ENCODE measurements around the gene LRRC15. TPM values are rescaled to one million over a fixed set of nuclear protein-coding genes. Genes with fewer than 3 reads are reported as not detected.

The LRRC15 gene
- total RNA-seq, 1 experiment from 2014 or later: not detected

DNA sequence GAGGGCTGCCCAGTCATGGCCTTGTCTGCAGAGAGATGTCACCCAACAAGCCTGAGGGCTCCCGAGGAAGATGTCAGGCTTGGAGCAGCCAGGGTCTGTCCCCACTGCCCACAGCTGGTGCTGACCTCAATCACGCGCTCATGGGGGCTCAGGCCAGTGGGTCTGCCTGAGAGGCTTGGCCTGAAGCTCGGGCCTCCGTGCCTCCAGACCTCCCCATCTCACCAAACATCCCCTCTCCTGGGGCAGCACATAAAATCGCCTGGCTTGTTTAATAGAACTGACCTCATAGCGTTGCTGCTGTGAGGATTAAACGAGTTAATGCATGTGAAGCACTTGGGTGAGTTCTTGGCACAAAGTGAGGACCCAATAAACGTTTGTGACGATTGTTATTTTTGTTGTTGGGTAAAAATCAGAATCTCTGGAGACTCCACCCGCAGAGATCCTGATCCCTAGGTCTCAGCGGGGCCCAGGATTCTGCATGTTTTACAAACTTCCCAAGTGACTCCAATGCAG is 3.5 kb downstream of the LRRC15 start:
- H4K20me1 ChIP-seq (ENCODE audit: insufficient read depth): no peaks in the 10 kb centered on the region
- H3K4me3 ChIP-seq: no peak overlapping the region
- no peak for DNase-seq
- H3F3A ChIP-seq (ENCODE audit: insufficient read depth, low read depth): no peaks in the 10 kb centered on the region; the same call in 1 of the 2 replicates
- no peaks in the 10 kb centered on the region for H3K9me3 ChIP-seq (ENCODE audit: insufficient read depth, low read depth)
- POLR2A ChIA-PET (ENCODE audit: unreplicated experiment): no interaction called here
- H3K36me3 ChIP-seq (ENCODE audit: low read depth): no peaks in the 10 kb centered on the region
- intact Hi-C loops (cut with micrococcal nuclease; ENCODE audit: unreplicated experiment): no loop called here
- BruUV-seq (replicated peaks): no TSS peak
- H2AFZ ChIP-seq: no peak overlapping the region
- peaks cover 76% of the 10 kb centered on the region for H3K27me3 ChIP-seq (ENCODE audit: insufficient read depth, low read depth)
- no peak overlapping the region for H3K27ac ChIP-seq
- H3K4me1 ChIP-seq (replicated peaks; ENCODE audit: insufficient read depth): no peaks in the 10 kb centered on the region
- CTCF ChIA-PET: no interaction called here
- no peak for TF ChIP-seq EZH2 (IDR thresholded peaks at IDR 0.05; ENCODE audit: low read depth)
- TF ChIP-seq, protein P1, sequence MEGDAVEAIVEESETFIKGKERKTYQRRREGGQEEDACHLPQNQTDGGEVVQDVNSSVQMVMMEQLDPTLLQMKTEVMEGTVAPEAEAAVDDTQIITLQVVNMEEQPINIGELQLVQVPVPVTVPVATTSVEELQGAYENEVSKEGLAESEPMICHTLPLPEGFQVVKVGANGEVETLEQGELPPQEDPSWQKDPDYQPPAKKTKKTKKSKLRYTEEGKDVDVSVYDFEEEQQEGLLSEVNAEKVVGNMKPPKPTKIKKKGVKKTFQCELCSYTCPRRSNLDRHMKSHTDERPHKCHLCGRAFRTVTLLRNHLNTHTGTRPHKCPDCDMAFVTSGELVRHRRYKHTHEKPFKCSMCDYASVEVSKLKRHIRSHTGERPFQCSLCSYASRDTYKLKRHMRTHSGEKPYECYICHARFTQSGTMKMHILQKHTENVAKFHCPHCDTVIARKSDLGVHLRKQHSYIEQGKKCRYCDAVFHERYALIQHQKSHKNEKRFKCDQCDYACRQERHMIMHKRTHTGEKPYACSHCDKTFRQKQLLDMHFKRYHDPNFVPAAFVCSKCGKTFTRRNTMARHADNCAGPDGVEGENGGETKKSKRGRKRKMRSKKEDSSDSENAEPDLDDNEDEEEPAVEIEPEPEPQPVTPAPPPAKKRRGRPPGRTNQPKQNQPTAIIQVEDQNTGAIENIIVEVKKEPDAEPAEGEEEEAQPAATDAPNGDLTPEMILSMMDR (conservative IDR thresholded peaks at IDR 0.05): no peak
- no peaks in the 10 kb centered on the region for H3K9me2 ChIP-seq (ENCODE audit: insufficient read depth)
- no peaks in the 10 kb centered on the region for H3K79me2 ChIP-seq (ENCODE audit: low read depth)
- H3K4me2 ChIP-seq: no peak overlapping the region

DNA sequence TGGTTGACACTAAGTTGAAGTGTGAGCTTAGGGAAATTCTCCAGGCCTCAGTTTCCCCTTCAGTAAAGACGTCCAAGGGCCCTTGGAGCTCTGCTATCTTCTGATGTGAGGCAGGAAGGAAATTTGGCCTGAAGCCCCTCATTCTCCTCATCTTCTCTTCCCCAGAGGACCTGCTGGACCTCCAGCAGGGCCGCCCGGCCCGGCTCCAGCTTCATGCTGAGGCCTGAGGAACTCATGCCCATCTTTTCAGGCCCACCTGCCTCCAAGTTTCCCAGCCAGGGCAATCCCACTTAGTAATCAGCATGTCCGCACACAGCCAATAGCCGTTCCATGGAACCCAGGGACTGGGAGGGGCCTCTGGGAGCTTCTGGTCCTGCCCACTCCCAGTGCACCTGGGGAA is 4.0 kb downstream of the LRRC15 start:
- Histone ChIP-seq H3K4me1 (replicated peaks; ENCODE audit: insufficient read depth) (no peaks in the 10 kb centered on the region), H3K36me3 (ENCODE audit: low read depth) (no peaks in the 10 kb centered on the region), H2AFZ (no peak overlapping the region), H3K27ac (no peak overlapping the region), H3K27me3 (ENCODE audit: insufficient read depth, low read depth) (peaks cover 78% of the 10 kb centered on the region), H3K79me2 (ENCODE audit: low read depth) (no peaks in the 10 kb centered on the region), H3F3A (ENCODE audit: insufficient read depth, low read depth) (no peaks in the 10 kb centered on the region; the same call in 1 of the 2 replicates), H3K9me3 (ENCODE audit: insufficient read depth, low read depth) (no peaks in the 10 kb centered on the region), H3K4me3 (no peak overlapping the region), H3K9me2 (ENCODE audit: insufficient read depth) (no peaks in the 10 kb centered on the region), H3K4me2 (no peak overlapping the region), H4K20me1 (ENCODE audit: insufficient read depth) (no peaks in the 10 kb centered on the region)
- intact Hi-C loops (cut with micrococcal nuclease; ENCODE audit: unreplicated experiment): no loop called here
- TF ChIP-seq EZH2 (IDR thresholded peaks at IDR 0.05; ENCODE audit: low read depth): no peak
- TF ChIP-seq, protein P1 (conservative IDR thresholded peaks at IDR 0.05): no peak
- ChIA-PET CTCF (no interaction called here), POLR2A (ENCODE audit: unreplicated experiment) (no interaction called here)
- DNase-seq: no peak
- BruUV-seq (replicated peaks): no TSS peak

GRCh38 chr3:194364652-194365434 is 4.7 kb downstream of the LRRC15 start:
- Histone ChIP-seq H3K9me3 (ENCODE audit: insufficient read depth, low read depth) (no peaks in the 10 kb centered on the region), H3F3A (ENCODE audit: insufficient read depth, low read depth) (no peaks in the 10 kb centered on the region), H2AFZ (no peak overlapping the region), H3K9me2 (ENCODE audit: insufficient read depth) (no peaks in the 10 kb centered on the region), H3K4me3 (no peak overlapping the region), H3K27me3 (ENCODE audit: insufficient read depth, low read depth) (peaks cover 78% of the 10 kb centered on the region), H3K36me3 (ENCODE audit: low read depth) (no peaks in the 10 kb centered on the region), H4K20me1 (ENCODE audit: insufficient read depth) (no peaks in the 10 kb centered on the region), H3K4me2 (no peak overlapping the region), H3K4me1 (replicated peaks; ENCODE audit: insufficient read depth) (no peaks in the 10 kb centered on the region), H3K79me2 (ENCODE audit: low read depth) (no peaks in the 10 kb centered on the region), H3K27ac (no peak overlapping the region)
- POLR2A ChIA-PET (ENCODE audit: unreplicated experiment): no interaction called here
- DNase-seq: no peak
- BruUV-seq (replicated peaks): no TSS peak
- intact Hi-C loops (cut with micrococcal nuclease; ENCODE audit: unreplicated experiment): no loop called here
- CTCF ChIA-PET: interaction anchor here (0.6 kb wide), 1 partner anchor 585 kb away, joined by 3 read pairs; no protein-coding TSS in a partner anchor
- no peak for TF ChIP-seq EZH2 (IDR thresholded peaks at IDR 0.05; ENCODE audit: low read depth)
- TF ChIP-seq, protein P1 (conservative IDR thresholded peaks at IDR 0.05): no peak

Data from PC-9 (cell line).